ENCODE measurements around the gene FHIT.

DNA sequence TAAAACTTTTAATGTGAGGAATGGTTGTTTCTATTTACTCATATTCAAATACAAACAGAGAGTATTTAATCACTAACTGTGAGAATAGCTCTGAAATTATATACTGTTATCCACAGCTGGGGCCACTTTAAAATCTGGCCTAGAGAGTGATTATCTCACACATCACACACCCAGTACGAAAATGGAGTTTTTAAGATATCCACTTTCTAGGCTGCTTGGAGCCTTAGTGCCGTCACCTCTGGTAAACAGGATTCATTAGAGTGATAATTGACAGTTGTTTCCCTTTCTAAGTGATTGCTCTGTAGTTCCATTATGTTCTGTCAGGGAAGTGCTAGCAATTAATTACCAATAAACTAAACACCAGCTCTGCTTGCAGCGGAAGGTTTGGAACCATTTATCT, 942.4 kb downstream of the FHIT start:
- no peak for TF ChIP-seq POLR2AphosphoS5 (IDR thresholded peaks at IDR 0.05)
- TF ChIP-seq, protein P1, sequence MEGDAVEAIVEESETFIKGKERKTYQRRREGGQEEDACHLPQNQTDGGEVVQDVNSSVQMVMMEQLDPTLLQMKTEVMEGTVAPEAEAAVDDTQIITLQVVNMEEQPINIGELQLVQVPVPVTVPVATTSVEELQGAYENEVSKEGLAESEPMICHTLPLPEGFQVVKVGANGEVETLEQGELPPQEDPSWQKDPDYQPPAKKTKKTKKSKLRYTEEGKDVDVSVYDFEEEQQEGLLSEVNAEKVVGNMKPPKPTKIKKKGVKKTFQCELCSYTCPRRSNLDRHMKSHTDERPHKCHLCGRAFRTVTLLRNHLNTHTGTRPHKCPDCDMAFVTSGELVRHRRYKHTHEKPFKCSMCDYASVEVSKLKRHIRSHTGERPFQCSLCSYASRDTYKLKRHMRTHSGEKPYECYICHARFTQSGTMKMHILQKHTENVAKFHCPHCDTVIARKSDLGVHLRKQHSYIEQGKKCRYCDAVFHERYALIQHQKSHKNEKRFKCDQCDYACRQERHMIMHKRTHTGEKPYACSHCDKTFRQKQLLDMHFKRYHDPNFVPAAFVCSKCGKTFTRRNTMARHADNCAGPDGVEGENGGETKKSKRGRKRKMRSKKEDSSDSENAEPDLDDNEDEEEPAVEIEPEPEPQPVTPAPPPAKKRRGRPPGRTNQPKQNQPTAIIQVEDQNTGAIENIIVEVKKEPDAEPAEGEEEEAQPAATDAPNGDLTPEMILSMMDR (IDR thresholded peaks at IDR 0.05) = no peak

Data from transverse colon (tissue), 4 donors.